ENCODE data around the gene HMMR.
"Not testable (repeated sequence)": the region's sequence is repeated elsewhere in the genome, so short reads cannot be mapped to it uniquely, and the experiment has no call there.

The HMMR gene

GRCh38 chr5:163506726-163507125 lies 46.3 kb downstream of the HMMR start:
- no peak for DNase-seq

- DNase-seq, result no peak
Observed at GRCh38 chr5:163508753-163509152, 48.3 kb downstream of the HMMR start.

GRCh38 chr5:163509291-163509951 lies 49.0 kb downstream of the HMMR start:
- no peak for DNase-seq

GRCh38 chr5:163512526-163512925 lies 52.1 kb downstream of the HMMR start:
- no peak for DNase-seq

DNA sequence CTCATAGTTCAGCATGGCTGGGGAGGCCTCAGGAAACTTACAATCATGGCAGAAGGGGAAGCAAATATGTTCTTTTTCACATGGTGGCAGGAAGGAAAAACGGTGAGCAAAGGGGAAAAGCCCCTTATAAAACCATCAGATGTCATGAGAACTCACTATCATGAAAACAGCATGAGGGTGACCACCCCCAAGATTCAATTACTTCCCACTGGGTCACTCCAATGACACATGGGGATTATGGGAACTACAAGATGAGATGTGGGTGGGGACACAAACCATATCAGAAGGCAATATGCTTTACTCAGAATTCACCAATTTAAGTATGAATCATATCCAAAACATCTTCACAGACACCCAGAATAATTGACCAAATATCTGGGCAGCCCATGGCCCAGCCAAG lies 64.7 kb downstream of the HMMR start:
- DNase-seq, result no peak

DNA sequence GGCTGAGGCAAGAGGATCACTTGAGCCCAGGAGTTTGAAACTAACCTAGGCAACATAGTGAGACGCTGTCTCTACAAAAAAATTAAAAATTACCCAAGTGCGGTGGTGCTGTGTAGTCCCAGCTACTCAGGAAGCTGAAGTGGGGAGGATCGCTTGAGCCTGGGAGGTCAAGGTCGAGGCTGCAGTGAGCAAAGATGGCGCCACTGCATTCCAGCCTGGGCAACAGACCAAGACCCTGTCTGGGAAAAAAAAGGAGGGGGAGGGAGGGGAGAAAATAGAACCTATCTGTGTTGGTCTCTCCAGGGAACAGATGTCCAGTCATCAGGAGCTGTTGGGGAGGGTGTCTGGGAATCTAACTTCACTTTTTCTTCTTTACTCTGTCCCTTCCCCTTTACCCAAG lies 69.3 kb downstream of the HMMR start:
- no peak for DNase-seq

DNA sequence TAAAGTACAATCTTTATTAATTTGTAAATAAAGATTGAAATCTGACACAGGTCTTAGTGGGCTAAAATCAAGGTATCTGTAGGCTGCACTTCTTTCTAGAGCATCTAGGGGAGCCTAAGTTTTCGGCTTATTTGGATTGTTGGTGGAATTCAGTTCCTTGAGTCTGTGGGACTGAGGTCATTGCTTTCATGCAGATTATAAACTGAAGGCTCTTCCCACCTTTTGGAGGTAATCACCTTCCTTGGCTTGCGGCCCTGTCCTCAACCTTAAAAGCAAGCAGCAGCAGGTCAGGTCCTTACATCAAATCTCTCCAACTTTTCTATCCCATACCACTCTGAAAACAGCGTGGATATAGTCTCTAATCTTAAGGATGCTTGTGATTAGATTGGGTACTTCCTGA lies 70.8 kb downstream of the HMMR start:
- DNase-seq, result no peak

DNA sequence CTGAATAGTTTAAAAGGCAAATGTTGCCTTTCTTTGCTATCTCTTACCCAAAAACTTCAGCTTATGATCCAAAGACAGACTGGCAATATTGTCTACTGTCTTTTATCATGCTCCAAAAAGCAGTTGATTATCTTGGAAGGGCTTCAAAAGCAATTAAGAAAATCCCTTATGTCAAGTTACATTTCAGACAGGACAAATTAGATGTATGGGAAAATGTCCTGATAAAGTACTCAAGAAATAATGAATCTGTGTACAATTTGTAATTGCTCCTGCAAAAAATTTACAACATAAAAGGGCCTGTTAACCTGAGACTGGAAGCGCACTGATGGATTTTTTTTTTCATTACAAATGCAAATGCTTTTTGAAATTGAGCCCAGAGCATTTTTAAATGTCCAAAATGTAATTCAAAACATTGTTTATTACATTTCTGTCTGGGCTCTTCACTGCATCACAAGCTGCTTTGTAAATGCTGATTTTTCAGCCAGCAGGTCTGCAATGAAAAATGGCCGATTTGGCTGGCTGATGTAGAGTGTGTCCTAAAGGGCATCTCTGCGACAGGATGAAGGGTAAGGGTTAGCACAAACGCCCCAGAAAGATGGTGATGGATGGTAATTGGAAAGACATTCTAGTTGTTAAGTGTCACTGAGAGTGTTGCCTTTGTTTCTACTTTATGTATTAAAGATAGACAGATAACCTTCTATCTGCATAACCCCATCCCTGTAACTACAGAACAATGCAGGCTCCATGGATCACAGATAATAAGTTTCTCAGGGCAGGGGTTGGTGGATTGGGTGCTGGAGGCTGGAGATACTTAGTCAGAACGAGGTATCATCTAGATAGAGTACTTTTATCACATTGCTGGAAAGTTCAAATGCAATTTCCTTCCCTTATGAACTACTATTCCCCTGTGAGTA lies 72.0 kb downstream of the HMMR start:
- no peak for DNase-seq

DNA sequence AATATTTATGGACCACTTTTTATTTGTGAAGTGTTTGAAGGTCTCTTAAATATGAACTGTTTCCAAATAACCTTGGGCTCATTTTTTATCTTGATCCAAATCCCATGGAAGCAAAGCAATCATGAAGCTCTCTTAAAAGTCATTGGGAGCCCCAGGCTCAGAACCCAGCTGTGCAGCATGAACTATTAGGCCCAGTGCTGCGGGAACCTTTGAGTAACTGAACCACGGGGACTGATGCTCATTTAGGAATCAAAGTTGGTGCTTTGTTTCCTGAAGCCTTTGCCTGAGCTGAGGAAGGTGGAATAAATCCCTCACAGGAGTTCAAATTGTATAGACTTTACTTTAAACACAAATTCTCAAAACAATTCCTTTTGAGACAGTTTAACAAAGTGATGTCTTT lies 72.8 kb downstream of the HMMR start:
- no peak for DNase-seq

GRCh38 chr5:163534492-163535094 lies 74.2 kb downstream of the HMMR start:
- DNase-seq, result no peak

- DNase-seq, result no peak
Observed at GRCh38 chr5:163535290-163535689, 74.9 kb downstream of the HMMR start.

DNA sequence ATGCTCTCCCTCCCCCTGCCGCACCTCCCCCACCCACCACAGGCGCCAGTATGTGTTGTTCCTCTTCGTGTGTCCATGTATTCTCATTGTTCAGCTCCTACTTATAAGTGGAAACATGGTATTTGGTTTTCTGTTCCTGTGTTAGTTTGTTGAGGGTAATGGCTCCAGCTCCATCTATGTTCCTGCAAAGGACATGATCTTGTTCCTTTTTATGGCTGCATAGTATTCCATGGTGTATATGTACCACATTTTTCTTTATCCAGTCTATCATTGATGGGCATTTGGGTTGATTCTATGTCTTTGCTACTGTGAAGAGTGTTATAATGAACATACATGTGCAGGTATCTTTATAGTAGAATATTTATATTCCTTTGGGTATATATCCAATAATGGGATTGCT lies 76.0 kb downstream of the HMMR start:
- not testable (repeated sequence) for DNase-seq

- no peak for DNase-seq
Observed at GRCh38 chr5:163540696-163541095, 80.3 kb downstream of the HMMR start.

Measured in activated CD4-positive, CD25-positive, alpha-beta regulatory T cell (primary cell).